ENCODE measurements around the gene EDIL3.

- peak; percentile 63; the same call in 1 of the 2 replicates for TF ChIP-seq POLR2AphosphoS5 (IDR thresholded peaks at IDR 0.05; ENCODE audit: borderline replicate concordance, low read depth, low read length)
- no peak for TF ChIP-seq EZH2 (IDR thresholded peaks at IDR 0.05)
Measured at GRCh38 chr5:84118551-84118950, 266.1 kb downstream of the EDIL3 start.
